WTC11 (cell line): Measurements from ENCODE around the gene TUBGCP2.

ENCODE experiments used
- CREM ChIP-seq: sonication (generic); formaldehyde crosslinking; IDR thresholded peaks from 2 replicates; pipeline ENCODE4 v1.8.1; 2022; ENCODE audit warnings: mild to moderate bottlenecking, missing genetic modification reagents, moderate library complexity
- CTCF ChIP-seq: fragments of 200-600 bp; IDR thresholded peaks from 2 replicates; pipeline ENCODE4 v1.8.0; 2022; ENCODE audit warnings: antibody characterized with exemption
- ESRRA ChIP-seq: sonication (generic); formaldehyde crosslinking; IDR thresholded peaks from 2 replicates; pipeline ENCODE4 v1.8.1; 2022; ENCODE audit warnings: mild to moderate bottlenecking, missing genetic modification reagents, borderline replicate concordance
- IRF2 ChIP-seq: sonication (generic); formaldehyde crosslinking; IDR thresholded peaks from 2 replicates; pipeline ENCODE4 v1.8.0; 2022; ENCODE audit warnings: low read depth, missing genetic modification reagents, borderline replicate concordance
- JUN ChIP-seq: sonication (generic); formaldehyde crosslinking; IDR thresholded peaks from 2 replicates; pipeline ENCODE4 v1.8.0; 2023; ENCODE audit warnings: mild to moderate bottlenecking, missing genetic modification reagents
- NR1H2 ChIP-seq: sonication (generic); formaldehyde crosslinking; IDR thresholded peaks from 2 replicates; pipeline ENCODE4 v1.9.0; 2021; ENCODE audit warnings: mild to moderate bottlenecking, moderate library complexity, missing genetic modification reagents
- RELA ChIP-seq: sonication (generic); formaldehyde crosslinking; IDR thresholded peaks from 2 replicates; pipeline ENCODE4 v1.8.1; 2022; ENCODE audit warnings: missing genetic modification reagents, mild to moderate bottlenecking, borderline replicate concordance
- RORB ChIP-seq: fragments of 250-450 bp; sonication (Bioruptor Pico); IDR thresholded peaks from 2 replicates; pipeline ENCODE4 v1.9.0; 2021; ENCODE audit warnings: mild to moderate bottlenecking
- SOX15 ChIP-seq: fragments of 250-450 bp; sonication (Bioruptor Pico); IDR thresholded peaks from 2 replicates; pipeline ENCODE4 v1.9.0; 2021; ENCODE audit warnings: mild to moderate bottlenecking
- TEAD4 ChIP-seq: sonication (generic); formaldehyde crosslinking; IDR thresholded peaks from 2 replicates; pipeline ENCODE4 v1.8.0; 2022; ENCODE audit warnings: mild to moderate bottlenecking, missing genetic modification reagents
- USF2 ChIP-seq: sonication (generic); formaldehyde crosslinking; IDR thresholded peaks from 2 replicates; pipeline ENCODE4 v1.8.1; 2023; ENCODE audit warnings: mild to moderate bottlenecking, missing genetic modification reagents, moderate library complexity
- ZBTB21 ChIP-seq: sonication (generic); formaldehyde crosslinking; IDR thresholded peaks from 2 replicates; pipeline ENCODE4 v1.8.1; 2023; ENCODE audit warnings: mild to moderate bottlenecking, missing genetic modification reagents, borderline replicate concordance
- TF ChIP-seq, protein P1 (sequence below): sonication (generic); formaldehyde crosslinking; IDR thresholded peaks from 2 replicates; pipeline ENCODE4 v1.8.0; 2022; ENCODE audit warnings: mild to moderate bottlenecking, missing genetic modification reagents
- TF ChIP-seq, protein P2 (sequence below): sonication (generic); formaldehyde crosslinking; IDR thresholded peaks from 2 replicates; pipeline ENCODE4 v1.8.1; 2023; ENCODE audit warnings: mild to moderate bottlenecking, moderate library complexity, missing genetic modification reagents

DNA sequence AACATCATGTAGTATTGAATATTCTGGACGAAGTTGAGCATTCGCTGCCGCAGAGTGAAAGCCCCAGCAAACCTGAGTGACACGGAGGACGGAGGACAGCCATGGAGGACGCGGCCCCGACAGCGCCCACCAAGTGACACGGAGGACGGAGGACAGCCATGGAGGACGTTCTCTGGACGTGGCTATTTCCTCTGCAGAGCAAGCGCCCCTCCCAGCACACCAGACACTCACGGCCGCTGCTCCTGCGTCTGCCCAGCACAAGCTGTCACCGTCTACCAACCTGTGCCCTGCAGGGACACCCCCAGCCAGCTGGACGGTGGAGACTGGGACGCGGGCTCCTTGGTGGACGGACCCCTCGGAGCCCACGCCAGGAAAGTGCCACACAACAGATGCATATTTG is 24.7 kb downstream of the TUBGCP2 start:
- no peak for TF ChIP-seq RELA
- no peak for TF ChIP-seq CTCF
- TF ChIP-seq NR1H2 (CRISPR knock-in tag), result no peak
- no peak for TF ChIP-seq TEAD4 (CRISPR knock-in tag)
- no peak for TF ChIP-seq USF2 (CRISPR knock-in tag)
- no peak for TF ChIP-seq SOX15
- TF ChIP-seq ZBTB21, result no peak
- no peak for TF ChIP-seq JUN
- no peak for TF ChIP-seq CREM (CRISPR knock-in tag)
- TF ChIP-seq, protein P1, sequence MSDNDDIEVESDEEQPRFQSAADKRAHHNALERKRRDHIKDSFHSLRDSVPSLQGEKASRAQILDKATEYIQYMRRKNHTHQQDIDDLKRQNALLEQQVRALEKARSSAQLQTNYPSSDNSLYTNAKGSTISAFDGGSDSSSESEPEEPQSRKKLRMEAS (CRISPR knock-in tag), result no peak
- TF ChIP-seq, protein P2, sequence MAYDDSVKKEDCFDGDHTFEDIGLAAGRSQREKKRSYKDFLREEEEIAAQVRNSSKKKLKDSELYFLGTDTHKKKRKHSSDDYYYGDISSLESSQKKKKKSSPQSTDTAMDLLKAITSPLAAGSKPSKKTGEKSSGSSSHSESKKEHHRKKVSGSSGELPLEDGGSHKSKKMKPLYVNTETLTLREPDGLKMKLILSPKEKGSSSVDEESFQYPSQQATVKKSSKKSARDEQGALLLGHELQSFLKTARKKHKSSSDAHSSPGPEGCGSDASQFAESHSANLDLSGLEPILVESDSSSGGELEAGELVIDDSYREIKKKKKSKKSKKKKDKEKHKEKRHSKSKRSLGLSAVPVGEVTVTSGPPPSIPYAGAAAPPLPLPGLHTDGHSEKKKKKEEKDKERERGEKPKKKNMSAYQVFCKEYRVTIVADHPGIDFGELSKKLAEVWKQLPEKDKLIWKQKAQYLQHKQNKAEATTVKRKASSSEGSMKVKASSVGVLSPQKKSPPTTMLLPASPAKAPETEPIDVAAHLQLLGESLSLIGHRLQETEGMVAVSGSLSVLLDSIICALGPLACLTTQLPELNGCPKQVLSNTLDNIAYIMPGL (CRISPR knock-in tag), result no peak
- no peak for TF ChIP-seq IRF2 (CRISPR knock-in tag)
- no peak for TF ChIP-seq RORB (CRISPR knock-in tag)
- no peak for TF ChIP-seq ESRRA
